Right lung (tissue), 10 donors: Measurements from ENCODE around the gene METTL16. TPM values are rescaled to one million over a fixed set of nuclear protein-coding genes. Genes with fewer than 3 reads are reported as not detected.
"Not testable (repeated sequence)": the region's sequence is repeated elsewhere in the genome, so short reads cannot be mapped to it uniquely, and the experiment has no call there.

ENCODE experiments used
- DNase-seq, 2 donors: peaks; one replicate each; pipeline ENCODE4 v3.0.0-alpha.2; 2013
- long read RNA-seq, 8 donors: transcript quantifications; one replicate each; lab custom pipeline, GENCODE V29; 2026
- polyA plus RNA-seq, 5 donors: library from polyadenylated mRNA; unstranded; fragments of 120-200 nt; gene quantifications; one replicate each; pipeline versions ENCODE4 v1.2.1 to v1.2.3, GENCODE V29; 2013; ENCODE audit warnings: inconsistent platforms in 1 of 5, low replicate concordance in 1 of 5; ENCODE audit not compliant: insufficient read length in 5 of 5, insufficient read depth in 1 of 5

Gene METTL16
- 10 to 100 TPM; 36.2 to 44.9 (median 38.7) TPM for polyA plus RNA-seq
- long read RNA-seq, donor 1, full-length matches to known transcripts, result 7 of 15 reads
- long read RNA-seq, donor 1, partial matches to known transcripts, result 8 of 15 reads
- long read RNA-seq, donor 1, other reads (novel, unspliced or antisense), result 0 of 15 reads
- long read RNA-seq, donor 2, partial matches to known transcripts, result 6 of 6 reads
- long read RNA-seq, donor 2, other reads (novel, unspliced or antisense), result 0 of 6 reads
- long read RNA-seq, donor 3, full-length matches to known transcripts, result 1 of 6 reads
- long read RNA-seq, donor 3, partial matches to known transcripts, result 5 of 6 reads
- long read RNA-seq, donor 3, other reads (novel, unspliced or antisense), result 0 of 6 reads
- long read RNA-seq, donor 4, partial matches to known transcripts, result 5 of 5 reads
- long read RNA-seq, donor 4, other reads (novel, unspliced or antisense), result 0 of 5 reads
- long read RNA-seq, donor 5, full-length matches to known transcripts, result 1 of 1 reads
- long read RNA-seq, donor 5, partial matches to known transcripts, result 0 of 1 reads
- long read RNA-seq, donor 5, other reads (novel, unspliced or antisense), result 0 of 1 reads
- long read RNA-seq, donor 6, full-length matches to known transcripts, result 3 of 3 reads
- long read RNA-seq, donor 6, partial matches to known transcripts, result 0 of 3 reads
- long read RNA-seq, donor 6, other reads (novel, unspliced or antisense), result 0 of 3 reads
- long read RNA-seq, donor 7, full-length matches to known transcripts, result 1 of 13 reads
- long read RNA-seq, donor 7, partial matches to known transcripts, result 12 of 13 reads
- long read RNA-seq, donor 7, other reads (novel, unspliced or antisense), result 0 of 13 reads
- long read RNA-seq, donor 8, partial matches to known transcripts, result 8 of 8 reads
- long read RNA-seq, donor 8, other reads (novel, unspliced or antisense), result 0 of 8 reads

GRCh38 chr17:2511462-2512369 lies at the start of gene METTL16:
METTL16 (minus strand) TSS chr17:2511888; CDS start chr17:2502331, 9,557 bp downstream.
- peak; percentile 93 to 96 for DNase-seq

- no peak for DNase-seq
Measured at GRCh38 chr17:2560658-2561057, 49.0 kb upstream of the METTL16 start.

GRCh38 chr17:2551928-2552327 lies 40.2 kb upstream of the METTL16 start:
- DNase-seq, result no peak

- DNase-seq, result no peak
Measured at GRCh38 chr17:2551493-2551892, 39.8 kb upstream of the METTL16 start.

- no peak for DNase-seq
Measured at GRCh38 chr17:2549392-2550211, 37.9 kb upstream of the METTL16 start.

- DNase-seq, result not testable (repeated sequence)
Measured at GRCh38 chr17:2548026-2548425, 36.3 kb upstream of the METTL16 start.

GRCh38 chr17:2547176-2547575 lies 35.5 kb upstream of the METTL16 start:
- DNase-seq, result no peak

- DNase-seq, result no peak
Measured at GRCh38 chr17:2545393-2545792, 33.7 kb upstream of the METTL16 start.

- no peak for DNase-seq
Measured at GRCh38 chr17:2542456-2542855, 30.8 kb upstream of the METTL16 start.

GRCh38 chr17:2542056-2542455 lies 30.4 kb upstream of the METTL16 start:
- no peak for DNase-seq

- DNase-seq, result not testable (repeated sequence)
Measured at GRCh38 chr17:2537579-2537978, 25.9 kb upstream of the METTL16 start.

- DNase-seq, result no peak
Measured at GRCh38 chr17:2532146-2532720, 20.5 kb upstream of the METTL16 start.

- not testable (repeated sequence) for DNase-seq
Measured at GRCh38 chr17:2531243-2531954, 19.7 kb upstream of the METTL16 start.

GRCh38 chr17:2521775-2522410 lies 10.2 kb upstream of the METTL16 start:
- DNase-seq, result not testable (repeated sequence)

GRCh38 chr17:2521257-2521656 lies 9.6 kb upstream of the METTL16 start:
- no peak for DNase-seq

- no peak for DNase-seq
Measured at GRCh38 chr17:2517539-2517938, 5.9 kb upstream of the METTL16 start.

GRCh38 chr17:2511138-2511461 lies 588 bp downstream of the METTL16 start:
- no peak for DNase-seq

GRCh38 chr17:2510559-2510958 lies 1.1 kb downstream of the METTL16 start:
- DNase-seq, result no peak

GRCh38 chr17:2508035-2508434 lies 3.7 kb downstream of the METTL16 start:
- DNase-seq, result no peak
